K562 (cell line): ENCODE results near the gene SNX19. TPM values are rescaled to one million over a fixed set of nuclear protein-coding genes. Genes with fewer than 3 reads are reported as not detected.

ENCODE experiments used
- ATAC-seq: fragments of 200-7000 bp; cut with Tn5 transposase; 3 replicates; pipeline ENCODE4 v1.9.1; 2020; ENCODE audit warnings: moderate library complexity
- BruUV-seq: library from RNA; stranded (reverse); fragments of 400-500 nt; replicated peaks from 2 replicates; lab custom pipeline; 2021; lab: Mats Ljungman, UMichigan
- CTCF ChIA-PET: fragments of 300-600 bp; formaldehyde crosslinking; extraction: SDS; loops from one replicate; lab custom pipeline; 2021; ENCODE audit warnings: low intra/inter-chr PET ratio; lab: Yijun Ruan, JAX
- POLR2A ChIA-PET: fragments of 300-600, 350-650 bp; sonication (Branson Sonifier 250); formaldehyde crosslinking; extraction: SDS; loops from one replicate; lab custom pipeline; 2021; ENCODE audit warnings: antibody characterized with exemption, inconsistent platforms; lab: Yijun Ruan, JAX
- DNase-seq, 4 experiments: peaks; one replicate each; pipeline versions ENCODE4 v3.0.0 to v3.0.0-alpha.2; 2011 to 2018; ENCODE audit warnings: low spot score in 3 of 4, mixed read lengths in 3 of 4; ENCODE audit errors: extremely low read depth in 1 of 4
- FAIRE-seq: peaks from 2 replicates; lab custom pipeline; 2011; peaks lifted over from hg19 to GRCh38; lab: Jason Lieb, UNC
- H2AFZ ChIP-seq: 2 replicates; pipeline ENCODE4 v1.6.0; 2011; ENCODE audit warnings: low read depth, low read length, control low read depth, inconsistent platforms
- H3K27ac ChIP-seq: fragments of 200-600 bp; 3 replicates; pipeline ENCODE4 v1.8.0; 2011; ENCODE audit warnings: low read depth, mild to moderate bottlenecking, control low read depth, inconsistent platforms, low read length, moderate library complexity, mixed read lengths; ENCODE audit errors: extremely low read depth
- H3K27me3 ChIP-seq, 2 experiments: fragments of 300-600 bp in 1 of 2; 2 replicates in 1 of 2; 3 replicates in 1 of 2; pipeline versions ENCODE4 v1.6.0 to v1.8.0; 2011; ENCODE audit warnings: inconsistent platforms in 2 of 2, low read length in 2 of 2, mild to moderate bottlenecking in 1 of 2, mixed read lengths in 1 of 2, moderate library complexity in 1 of 2; ENCODE audit not compliant: control insufficient read depth in 2 of 2, insufficient read depth in 2 of 2
- H3K36me3 ChIP-seq: fragments of 300-600 bp; 3 replicates; pipeline ENCODE4 v1.8.0; 2011; ENCODE audit warnings: mild to moderate bottlenecking, low read length, inconsistent platforms; ENCODE audit not compliant: control insufficient read depth, insufficient read depth
- H3K4me1 ChIP-seq, 2 experiments: fragments of 200-600 bp in 1 of 2; replicated peaks in 1 of 2; 2 replicates in 1 of 2; 3 replicates in 1 of 2; pipeline versions ENCODE4 v1.5.1 to v1.8.0; 2011; ENCODE audit warnings: inconsistent platforms in 2 of 2, low read length in 2 of 2, mild to moderate bottlenecking in 1 of 2, mixed read lengths in 1 of 2, moderate library complexity in 1 of 2; ENCODE audit not compliant: control insufficient read depth in 2 of 2, insufficient read depth in 2 of 2
- H3K4me2 ChIP-seq: 2 replicates; pipeline ENCODE4 v1.6.1; 2011; ENCODE audit warnings: low read length, control low read depth, inconsistent platforms, mixed read lengths; ENCODE audit not compliant: insufficient read depth
- H3K4me3 ChIP-seq: fragments of 200-600 bp; sonication (generic), shearing (Covaris generic); 2 replicates; pipeline ENCODE4 v1.5.1; 2016; ENCODE audit warnings: control low read depth, inconsistent platforms
- H3K79me2 ChIP-seq: fragments of 200-600 bp; 3 replicates; pipeline ENCODE4 v1.8.0; 2011; ENCODE audit warnings: low read length, inconsistent platforms; ENCODE audit not compliant: control insufficient read depth, insufficient read depth
- H3K9ac ChIP-seq, 2 experiments: 2 replicates each; pipeline versions ENCODE4 v1.6.0 to v1.6.1; 2011; ENCODE audit warnings: low read depth in 2 of 2, low read length in 2 of 2, control low read depth in 1 of 2, inconsistent platforms in 1 of 2, mild to moderate bottlenecking in 1 of 2, mixed read lengths in 1 of 2; ENCODE audit not compliant: insufficient read depth in 1 of 2
- H3K9me1 ChIP-seq: one replicate; pipeline ENCODE4 v1.6.0; 2011; ENCODE audit warnings: inconsistent platforms, mild to moderate bottlenecking, low read length, moderate library complexity; ENCODE audit not compliant: control insufficient read depth, insufficient read depth
- H3K9me3 ChIP-seq: replicated peaks from 2 replicates; pipeline ENCODE4 v1.5.1; 2011; ENCODE audit warnings: low read depth, low read length, inconsistent platforms; ENCODE audit not compliant: control insufficient read depth, insufficient read depth
- H4K20me1 ChIP-seq: replicated peaks from 2 replicates; pipeline ENCODE4 v1.6.1; 2011; ENCODE audit warnings: low read length, inconsistent platforms, mixed read lengths; ENCODE audit not compliant: control insufficient read depth, insufficient read depth
- BMI1 ChIP-seq: fragments of 150-350 bp; IDR thresholded peaks from 2 replicates; pipeline ENCODE4 v1.6.1; 2014; ENCODE audit warnings: low read length
- CBX8 ChIP-seq: fragments of 200-600 bp; sonication (generic); IDR thresholded peaks from 2 replicates; pipeline ENCODE4 v1.6.1; 2012; ENCODE audit warnings: borderline replicate concordance, mixed run types, low read depth, mild to moderate bottlenecking, moderate library complexity, mixed read lengths, low read length, control low read depth, inconsistent platforms; ENCODE audit not compliant: poor library complexity, severe bottlenecking; ENCODE audit errors: extremely low read depth
- CTBP1 ChIP-seq: fragments of 450-650 bp; IDR thresholded peaks from 2 replicates; pipeline ENCODE4 v1.6.1; 2016; ENCODE audit warnings: borderline replicate concordance
- EP300 ChIP-seq: IDR thresholded peaks from 2 replicates; pipeline ENCODE4 v1.6.1; 2012; ENCODE audit warnings: low read length, improper control_type of control experiment
- IRF2 ChIP-seq: sonication (generic); formaldehyde crosslinking; IDR thresholded peaks from 2 replicates; pipeline ENCODE4 v1.8.1; 2022; ENCODE audit warnings: mild to moderate bottlenecking, missing genetic modification reagents
- NBN ChIP-seq: fragments of 450-650 bp; IDR thresholded peaks from 2 replicates; pipeline ENCODE4 v1.6.1; 2016; ENCODE audit warnings: low read depth, mild to moderate bottlenecking
- PURB ChIP-seq: sonication (generic); formaldehyde crosslinking; IDR thresholded peaks from 2 replicates; pipeline ENCODE4 v1.9.0; 2021; ENCODE audit warnings: low read depth, mild to moderate bottlenecking, missing genetic modification reagents
- SMARCB1 ChIP-seq: IDR thresholded peaks from 2 replicates; pipeline ENCODE4 v1.6.1; 2011; ENCODE audit warnings: improper control_type of control experiment, low read depth; ENCODE audit not compliant: insufficient read length
- STAG1 ChIP-seq: sonication (generic); formaldehyde crosslinking; IDR thresholded peaks from 2 replicates; pipeline ENCODE4 v1.5.0; 2020; ENCODE audit warnings: missing genetic modification reagents, borderline replicate concordance
- WHSC1 ChIP-seq: IDR thresholded peaks from one replicate; pipeline ENCODE4 v1.6.1; 2012; ENCODE audit warnings: low read length, control low read depth, inconsistent platforms
- ZKSCAN1 ChIP-seq: fragments of 150-350 bp; IDR thresholded peaks from 2 replicates; pipeline ENCODE4 v1.6.1; 2016; ENCODE audit warnings: low read depth, low read length
- ZNF184 ChIP-seq: sonication (generic); formaldehyde crosslinking; IDR thresholded peaks from 2 replicates; pipeline ENCODE4 v1.5.0; 2020; ENCODE audit warnings: missing genetic modification reagents
- ZNF239 ChIP-seq: fragments of 250-450 bp; sonication (Bioruptor Pico); IDR thresholded peaks from 2 replicates; pipeline ENCODE4 v1.4.0; 2020; ENCODE audit warnings: mild to moderate bottlenecking
- ZNF24 ChIP-seq: fragments of 450-650 bp; IDR thresholded peaks from 2 replicates; pipeline ENCODE4 v1.6.1; 2016
- ZNF41 ChIP-seq: fragments of 250-450 bp; sonication (Bioruptor Pico); conservative IDR thresholded peaks from 2 replicates; pipeline ENCODE4 v1.4.0; 2020; ENCODE audit warnings: mild to moderate bottlenecking
- ZNF431 ChIP-seq: sonication (generic); formaldehyde crosslinking; IDR thresholded peaks from 2 replicates; pipeline ENCODE4 v1.8.0; 2022; ENCODE audit warnings: mild to moderate bottlenecking, missing genetic modification reagents
- ZNF445 ChIP-seq: fragments of 250-450 bp; sonication (Bioruptor Pico); IDR thresholded peaks from 2 replicates; pipeline ENCODE4 v1.4.0; 2020; ENCODE audit warnings: low read depth, mild to moderate bottlenecking, moderate library complexity
- ZNF79 ChIP-seq: fragments of 250-450 bp; sonication (Bioruptor Pico); IDR thresholded peaks from 2 replicates; pipeline ENCODE4 v1.4.0; 2020; ENCODE audit warnings: low read depth, mild to moderate bottlenecking, moderate library complexity
- WGBS: fragments of 100-300 bp; shearing (Covaris generic); methylation state at CpG from one replicate; pipeline ENCODE4 v1.1.6; 2016; ENCODE audit warnings: low coverage, mixed read lengths; ENCODE audit not compliant: insufficient coverage; ENCODE audit errors: missing lambda C conversion rate; 5-methylcytosine and 5-hydroxymethylcytosine counted together
- in situ Hi-C: fragments of 300-500 bp; cut with MboI; formaldehyde crosslinking; loops from 4 replicates; pipeline ENCODE4 v1.15.0; 2018; ENCODE audit warnings: inconsistent platforms, mixed read lengths
- intact Hi-C: fragments of 100-400 bp; cut with micrococcal nuclease; formaldehyde crosslinking; loops from 2 replicates; pipeline ENCODE4 v1.14.2; 2022
- polyA plus RNA-seq, 8 experiments: library from polyadenylated mRNA; depleted of rRNA in 4 of 8; stranded (reverse) in 5 of 8; unstranded in 3 of 8; fragments of >200 nt; fragmentation: Nextera tagmentation in 2 of 8; fragmentation: Illumina TruSeq in 1 of 8; extraction: Ambion mirVana in 2 of 8; extraction: Trizol in 1 of 8; gene quantifications; 2 replicates each; pipeline versions ENCODE4 v1.2.1 to v1.2.3, GENCODE V29; 2011 to 2014; ENCODE audit warnings: inconsistent platforms in 1 of 8, missing spikeins in 1 of 8
- total RNA-seq, 7 experiments: library from RNA; depleted of rRNA in 6 of 7; stranded (reverse); fragments of >200 nt in 6 of 7; fragmentation: Illumina TruSeq in 2 of 7; extraction: Trizol in 2 of 7; gene quantifications; 2 replicates each; pipeline versions ENCODE4 v1.2.1 to v1.2.3, GENCODE V29; 2011 to 2021; ENCODE audit warnings: low replicate concordance in 1 of 7
- TF ChIP-seq, protein P1 (sequence below): fragments of 200-800 bp; sonication (Bioruptor generic); IDR thresholded peaks from 2 replicates; pipeline ENCODE4 v1.6.1; 2017; ENCODE audit warnings: missing genetic modification characterization, missing compliant biosample characterization
- TF ChIP-seq, protein P2 (sequence below), 2 experiments: fragments of 450-650 bp; conservative IDR thresholded peaks; 2 replicates each; pipeline ENCODE4 v1.6.1; 2017; ENCODE audit warnings: mild to moderate bottlenecking in 2 of 2, moderate library complexity in 2 of 2

The SNX19 gene
- total and polyA plus RNA-seq, 9 of the 15 experiments (the other 6 are each of a cell fraction or from before 2014, with no cell fraction given) = 2.2 to 31.3 (median 19.6) TPM

DNA sequence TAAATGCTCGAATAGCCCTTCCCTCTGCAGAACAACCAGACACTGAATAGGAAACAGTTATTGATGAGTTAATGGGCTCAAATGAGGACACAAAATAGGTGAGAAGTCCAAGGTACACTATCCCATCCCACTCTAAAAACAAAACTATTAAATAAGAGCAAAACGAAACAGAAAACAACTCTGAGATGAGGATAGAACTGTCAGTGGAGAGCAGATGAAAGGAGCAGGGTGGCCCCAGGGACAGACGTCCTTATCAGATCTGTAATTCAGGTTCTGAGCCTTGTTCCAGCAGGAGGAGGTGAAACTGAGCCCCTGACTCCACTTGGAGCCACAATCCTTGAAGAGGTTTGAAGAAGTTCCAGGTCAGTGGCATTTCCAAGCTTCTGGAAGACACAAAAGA, 8.5 kb upstream of the SNX19 start:
- Histone ChIP-seq H3K27me3 (no peaks in the 10 kb centered on the region; a peak in 1 of 5 replicates), H3K79me2 (no peaks in the 10 kb centered on the region), H3K27ac (no peak overlapping the region), H4K20me1 (no peaks in the 10 kb centered on the region), H3K4me1 (peaks cover 0 to 3% of the 10 kb centered on the region in 2 experiments; a peak in 1 of 5 replicates), H2AFZ (no peak overlapping the region), H3K9me1 (no peaks in the 10 kb centered on the region), H3K9ac (no peak overlapping the region), H3K4me3 (no peak overlapping the region), H3K4me2 (no peak overlapping the region), H3K9me3 (no peaks in the 10 kb centered on the region), H3K36me3 (no peaks in the 10 kb centered on the region)
- ChIA-PET POLR2A (no interaction called here), CTCF (interaction anchor here (0.8 kb wide), 1 partner anchor 1299 kb away, joined by 3 read pairs; no protein-coding TSS in a partner anchor)
- ATAC-seq (no peak), FAIRE-seq (no peak), DNase-seq (no peak)
- intact Hi-C loops = loop anchor here (10.0 kb wide), 1 partner anchor 110 kb away; no protein-coding TSS in a partner anchor
- TF ChIP-seq ZKSCAN1 (no peak), PURB (CRISPR knock-in tag) (no peak), ZNF431 (CRISPR knock-in tag) (no peak), SMARCB1 (no peak), ZNF445 (CRISPR knock-in tag) (no peak), CTBP1 (no peak), ZNF24 (no peak), ZNF184 (CRISPR knock-in tag) (no peak), NBN (no peak), IRF2 (CRISPR knock-in tag) (no peak), ZNF239 (CRISPR knock-in tag) (no peak), BMI1 (no peak), CBX8 (no peak), EP300 (no peak), ZNF41 (CRISPR knock-in tag) (no peak), ZNF79 (CRISPR knock-in tag) (no peak), STAG1 (no peak), WHSC1 (no peak)
- TF ChIP-seq, protein P1, sequence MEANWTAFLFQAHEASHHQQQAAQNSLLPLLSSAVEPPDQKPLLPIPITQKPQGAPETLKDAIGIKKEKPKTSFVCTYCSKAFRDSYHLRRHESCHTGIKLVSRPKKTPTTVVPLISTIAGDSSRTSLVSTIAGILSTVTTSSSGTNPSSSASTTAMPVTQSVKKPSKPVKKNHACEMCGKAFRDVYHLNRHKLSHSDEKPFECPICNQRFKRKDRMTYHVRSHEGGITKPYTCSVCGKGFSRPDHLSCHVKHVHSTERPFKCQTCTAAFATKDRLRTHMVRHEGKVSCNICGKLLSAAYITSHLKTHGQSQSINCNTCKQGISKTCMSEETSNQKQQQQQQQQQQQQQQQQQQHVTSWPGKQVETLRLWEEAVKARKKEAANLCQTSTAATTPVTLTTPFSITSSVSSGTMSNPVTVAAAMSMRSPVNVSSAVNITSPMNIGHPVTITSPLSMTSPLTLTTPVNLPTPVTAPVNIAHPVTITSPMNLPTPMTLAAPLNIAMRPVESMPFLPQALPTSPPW (CRISPR knock-in tag) = no peak
- TF ChIP-seq, protein P2, sequence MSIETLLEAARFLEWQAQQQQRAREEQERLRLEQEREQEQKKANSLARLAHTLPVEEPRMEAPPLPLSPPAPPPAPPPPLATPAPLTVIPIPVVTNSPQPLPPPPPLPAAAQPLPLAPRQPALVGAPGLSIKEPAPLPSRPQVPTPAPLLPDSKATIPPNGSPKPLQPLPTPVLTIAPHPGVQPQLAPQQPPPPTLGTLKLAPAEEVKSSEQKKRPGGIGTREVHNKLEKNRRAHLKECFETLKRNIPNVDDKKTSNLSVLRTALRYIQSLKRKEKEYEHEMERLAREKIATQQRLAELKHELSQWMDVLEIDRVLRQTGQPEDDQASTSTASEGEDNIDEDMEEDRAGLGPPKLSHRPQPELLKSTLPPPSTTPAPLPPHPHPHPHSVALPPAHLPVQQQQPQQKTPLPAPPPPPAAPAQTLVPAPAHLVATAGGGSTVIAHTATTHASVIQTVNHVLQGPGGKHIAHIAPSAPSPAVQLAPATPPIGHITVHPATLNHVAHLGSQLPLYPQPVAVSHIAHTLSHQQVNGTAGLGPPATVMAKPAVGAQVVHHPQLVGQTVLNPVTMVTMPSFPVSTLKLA (conservative IDR thresholded peaks at IDR 0.05) = no peak
- in situ Hi-C loops = loop anchor here (25.0 kb wide), 1 partner anchor 738 kb away; no protein-coding TSS in a partner anchor
- no TSS peak for BruUV-seq
- WGBS = 0% methylated on average over 3 of the region's 3 CpGs
